HTR-8/SVneo (cell line): ENCODE data around the gene FCHSD2.

ENCODE experiments used
- DNase-seq: peaks from one replicate; pipeline ENCODE4 v3.0.0; 2011; ENCODE audit warnings: low spot score, mixed read lengths; ENCODE audit not compliant: insufficient read length
- FAIRE-seq: peaks from 2 replicates; lab custom pipeline; 2011; peaks lifted over from hg19 to GRCh38; lab: Jason Lieb, UNC

The FCHSD2 gene

GRCh38 chr11:72789493-72790131, 352.5 kb downstream of the FCHSD2 start:
- FAIRE-seq (no peak), DNase-seq (no peak)

GRCh38 chr11:72788241-72788640, 353.9 kb downstream of the FCHSD2 start:
- FAIRE-seq: no peak
- no peak for DNase-seq

- DNase-seq: no peak
- no peak for FAIRE-seq
Observed at GRCh38 chr11:72787216-72788104, 354.7 kb downstream of the FCHSD2 start.
